Epithelial cell of esophagus (primary cell): ENCODE results near the gene SHROOM2.

Experiments
- DNase-seq: peaks from one replicate; pipeline ENCODE4 v3.0.0; 2010; ENCODE audit warnings: low read depth
- H3K4me3 ChIP-seq: 2 replicates; pipeline ENCODE4 v1.5.1; 2011; ENCODE audit warnings: mild to moderate bottlenecking, low read length, control low read depth
- CTCF ChIP-seq: IDR thresholded peaks from 2 replicates; pipeline ENCODE4 v1.5.1; 2011; ENCODE audit warnings: low read depth, mild to moderate bottlenecking, low read length, control low read depth, inconsistent platforms; ENCODE audit not compliant: insufficient read depth; ENCODE audit errors: missing control alignments

Gene SHROOM2

GRCh38 chrX:9880237-9880636 is 94.0 kb downstream of the SHROOM2 start:
- no peak overlapping the region for H3K4me3 ChIP-seq
- no peak for DNase-seq
- no peak for TF ChIP-seq CTCF

GRCh38 chrX:9880870-9881269 is 94.6 kb downstream of the SHROOM2 start:
- TF ChIP-seq CTCF: no peak
- H3K4me3 ChIP-seq: no peak overlapping the region
- DNase-seq: no peak

GRCh38 chrX:9882669-9883446 is 96.6 kb downstream of the SHROOM2 start:
- DNase-seq: no peak
- TF ChIP-seq CTCF: no peak
- H3K4me3 ChIP-seq: no peak overlapping the region

GRCh38 chrX:9884031-9884779 is 98.0 kb downstream of the SHROOM2 start:
- no peak overlapping the region for H3K4me3 ChIP-seq
- TF ChIP-seq CTCF: no peak
- no peak for DNase-seq

GRCh38 chrX:9885150-9885549 is 98.9 kb downstream of the SHROOM2 start:
- TF ChIP-seq CTCF: peak; percentile 75
- H3K4me3 ChIP-seq: no peak overlapping the region
- peak; percentile 60 for DNase-seq

GRCh38 chrX:9887659-9888297 is 101.5 kb downstream of the SHROOM2 start:
- H3K4me3 ChIP-seq: no peak overlapping the region
- no peak for DNase-seq
- no peak for TF ChIP-seq CTCF
